Stimulated activated CD4-positive, alpha-beta T cell treated with anti-CD3 and anti-CD28 coated beads, Interleukin-12 subunit alpha, Interleukin-12 subunit beta, amount 100 ng/mL, for 4 hours (primary cell): ENCODE data around the gene LENEP.
"Not testable (repeated sequence)": the region's sequence is repeated elsewhere in the genome, so short reads cannot be mapped to it uniquely, and the experiment has no call there.

Experiments used
- DNase-seq: peaks from one replicate; pipeline ENCODE4 v3.0.0-alpha.2; 2020

LENEP gene

DNA sequence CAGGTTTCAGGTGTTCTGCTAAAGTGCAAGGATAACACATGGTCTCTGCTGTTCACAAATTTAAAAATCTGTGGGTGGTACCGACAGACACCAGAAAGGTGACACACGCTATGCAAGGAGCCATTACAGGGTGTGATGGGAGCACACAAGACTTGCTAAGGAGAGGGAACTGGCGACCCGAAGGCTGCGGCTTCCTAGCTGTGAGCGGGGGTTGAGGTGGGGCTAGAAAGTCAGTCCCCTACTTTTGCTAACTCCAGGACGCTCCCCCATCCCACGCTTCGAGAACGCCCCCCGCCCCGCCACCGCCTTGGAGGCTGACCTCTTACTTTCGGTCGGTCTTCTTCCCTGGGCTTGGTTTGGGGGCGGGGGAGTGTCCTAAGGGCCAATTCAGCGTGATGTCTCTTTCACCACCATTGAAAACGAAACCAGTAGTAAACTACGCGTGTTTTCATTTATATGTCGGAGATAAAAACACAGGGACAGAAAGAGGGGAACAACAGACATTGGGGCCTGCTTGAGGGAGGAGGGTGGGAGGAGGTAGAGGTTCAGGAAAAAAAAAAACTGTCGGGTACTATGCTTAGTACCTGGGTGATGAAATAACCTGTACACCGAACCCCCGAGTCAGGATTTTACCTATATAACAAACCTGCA is 17.9 kb upstream of the LENEP start:
- DNase-seq, result peak; percentile 55

GRCh38 chr1:154977762-154978161 is 15.6 kb upstream of the LENEP start:
- not testable (repeated sequence) for DNase-seq

DNA sequence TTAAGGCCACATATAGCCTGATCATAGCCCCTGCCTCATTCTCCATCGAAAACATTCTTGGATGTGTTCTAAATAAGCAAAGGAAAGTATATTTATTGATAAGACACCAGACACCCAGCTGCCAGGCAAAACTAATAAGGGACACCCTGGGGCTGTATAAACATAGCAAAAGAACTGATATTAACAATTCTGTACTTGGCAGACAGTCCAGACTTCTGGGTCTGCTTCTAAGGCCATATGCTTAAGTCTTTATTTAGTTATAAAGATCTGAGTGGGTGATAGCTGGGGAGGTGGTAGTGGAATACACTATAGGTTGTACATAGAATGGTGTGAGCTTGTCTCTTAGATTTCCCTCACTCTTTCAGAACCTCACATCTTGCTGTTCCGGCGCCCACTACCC is 15.0 kb upstream of the LENEP start:
- no peak for DNase-seq

- no peak for DNase-seq
These were observed 11.0 kb upstream of the LENEP start for GRCh38 chr1:154982341-154982740.

- peak; percentile 90 for DNase-seq
These were observed 10.3 kb upstream of the LENEP start, which contains the start of gene FLAD1 for GRCh38 chr1:154982897-154983648. FLAD1 (plus strand) TSS chr1:154983344; CDS start chr1:154983695, 351 bp downstream.

DNA sequence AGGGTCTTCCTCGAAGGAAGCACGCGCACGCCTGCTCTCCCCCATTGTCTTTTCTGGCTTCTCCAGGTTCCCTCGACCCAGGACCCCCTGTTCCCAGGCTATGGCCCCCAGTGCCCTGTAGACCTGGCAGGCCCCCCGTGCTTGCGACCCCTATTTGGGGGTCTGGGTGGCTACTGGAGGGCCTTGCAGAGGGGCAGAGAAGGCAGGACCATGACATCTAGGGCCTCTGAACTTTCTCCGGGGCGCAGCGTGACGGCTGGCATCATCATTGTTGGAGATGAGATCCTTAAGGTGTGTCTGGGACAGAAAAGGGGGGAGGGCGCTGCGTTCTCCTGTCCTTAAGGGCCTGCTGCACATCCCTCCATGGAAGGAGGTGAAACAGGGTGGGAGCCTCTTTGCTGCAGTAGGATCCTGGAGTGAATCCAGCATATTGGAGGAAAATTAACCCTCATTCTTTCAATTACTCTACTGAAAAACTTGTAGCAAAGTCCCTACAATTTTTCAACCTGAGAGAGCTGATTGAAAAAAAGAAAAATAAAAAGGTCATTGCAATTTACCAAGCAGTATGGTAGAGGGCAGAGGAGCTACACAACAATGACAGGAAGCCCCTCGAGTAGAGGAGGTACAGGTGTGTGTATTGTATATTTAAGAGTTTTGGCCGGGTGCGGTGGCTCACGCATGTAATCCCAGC is 9.5 kb upstream of the LENEP start:
- DNase-seq, result peak; percentile 11

GRCh38 chr1:154986736-154987135 is 6.7 kb upstream of the LENEP start:
- DNase-seq, result not testable (repeated sequence)

- no peak for DNase-seq
These were observed 6.1 kb upstream of the LENEP start for GRCh38 chr1:154987326-154987725.

- no peak for DNase-seq
These were observed 5.1 kb upstream of the LENEP start for GRCh38 chr1:154988058-154988954.

DNA sequence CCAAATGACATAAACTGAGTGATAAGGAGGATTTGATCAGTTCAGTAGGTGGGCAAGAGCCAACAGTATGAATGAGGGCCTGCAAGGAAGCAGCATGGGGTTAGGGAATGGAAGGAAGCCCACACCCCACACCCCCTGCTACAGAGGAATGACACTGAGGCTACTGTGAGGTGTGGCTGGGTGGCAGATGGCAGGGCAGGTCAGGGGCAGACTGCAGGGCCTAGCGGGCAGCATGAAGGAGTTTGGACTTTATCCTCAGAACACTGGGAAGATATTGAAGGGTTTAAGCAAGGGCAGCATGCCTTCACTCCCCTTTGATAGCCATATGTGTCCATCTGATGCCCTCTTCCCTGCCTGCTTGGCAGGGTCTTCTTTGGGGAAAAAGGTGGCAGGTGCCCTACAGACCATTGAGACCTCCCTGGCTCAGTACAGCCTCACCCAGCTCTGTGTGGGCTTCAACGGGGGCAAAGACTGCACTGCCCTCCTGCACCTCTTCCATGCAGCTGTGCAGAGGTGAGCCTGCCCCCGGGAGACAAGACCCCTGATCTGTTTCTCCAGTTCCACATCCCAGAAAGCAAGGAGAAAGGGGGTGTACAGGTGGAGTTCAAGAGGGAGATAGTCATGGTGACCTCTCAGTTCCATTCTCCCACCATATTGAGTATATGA is 4.1 kb upstream of the LENEP start:
- no peak for DNase-seq

DNA sequence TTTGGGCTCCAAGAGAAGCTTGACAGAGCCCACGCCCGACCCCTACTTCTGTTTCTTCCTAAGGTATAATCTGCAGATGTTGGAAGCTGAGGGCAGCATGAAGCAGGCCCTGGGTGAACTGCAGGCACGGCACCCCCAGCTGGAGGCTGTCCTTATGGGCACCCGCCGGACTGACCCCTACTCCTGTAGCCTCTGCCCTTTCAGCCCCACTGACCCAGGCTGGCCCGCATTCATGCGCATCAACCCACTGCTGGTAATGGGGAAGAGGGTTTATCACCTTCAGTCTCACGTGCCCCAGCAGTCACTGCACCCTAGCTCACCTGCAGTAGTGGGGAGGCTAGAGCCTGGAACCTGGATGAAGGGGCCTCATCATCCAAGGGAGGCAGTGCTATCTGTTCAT is 3.1 kb upstream of the LENEP start:
- no peak for DNase-seq

- no peak for DNase-seq
These were observed 440 bp upstream of the LENEP start for GRCh38 chr1:154992721-154993571.

DNA sequence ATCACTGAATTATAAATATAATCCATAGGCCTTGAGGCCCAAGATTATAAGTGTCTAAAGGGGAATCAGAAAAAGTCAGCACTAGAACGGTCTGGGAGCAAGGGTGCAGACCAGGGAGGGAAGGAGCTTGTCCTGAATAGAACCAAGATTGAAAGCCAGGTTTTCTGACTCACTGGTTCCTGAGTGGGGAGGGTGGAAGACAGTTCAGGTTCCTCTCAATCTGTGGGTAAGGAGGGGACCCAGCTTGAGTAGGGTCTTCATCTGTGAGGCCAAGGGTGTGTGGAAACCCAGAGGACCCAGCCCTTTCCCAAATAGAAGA is 842 bp downstream of the LENEP start:
- no peak for DNase-seq

- no peak for DNase-seq
These were observed 1.2 kb downstream of the LENEP start for GRCh38 chr1:154994591-154994990.

DNA sequence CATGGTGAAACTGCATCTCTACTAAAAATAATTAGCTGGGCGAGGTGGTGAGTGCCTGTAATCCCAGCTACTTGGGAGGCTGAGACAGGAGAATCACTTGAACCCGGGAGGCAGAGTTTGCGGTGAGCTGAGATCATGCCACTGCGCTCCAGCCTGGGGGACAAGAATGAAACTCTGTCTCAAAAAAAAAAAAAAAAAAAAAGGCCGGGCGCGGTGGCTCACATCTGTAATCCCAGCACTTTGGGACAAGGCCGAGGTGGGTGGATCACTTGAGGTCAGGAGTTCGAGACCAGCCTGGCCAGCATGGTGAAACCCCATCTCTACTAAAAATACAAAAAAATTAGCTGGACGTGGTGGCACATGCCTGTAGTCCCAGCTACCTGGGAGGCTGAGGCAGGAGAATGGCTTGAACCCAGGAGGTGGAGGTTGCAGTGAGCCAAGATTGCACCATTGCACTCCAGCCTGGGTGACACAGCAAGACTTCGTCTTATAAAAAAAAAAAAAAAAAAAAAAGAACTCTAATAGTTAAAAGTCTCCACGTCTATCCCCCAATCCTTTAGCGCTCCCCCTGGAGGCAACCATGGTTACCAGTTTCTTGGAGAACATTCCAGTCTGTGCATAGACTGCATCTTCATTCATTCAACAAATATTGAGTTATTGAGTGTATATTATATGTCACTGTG is 2.1 kb downstream of the LENEP start:
- DNase-seq, result not testable (repeated sequence)

DNA sequence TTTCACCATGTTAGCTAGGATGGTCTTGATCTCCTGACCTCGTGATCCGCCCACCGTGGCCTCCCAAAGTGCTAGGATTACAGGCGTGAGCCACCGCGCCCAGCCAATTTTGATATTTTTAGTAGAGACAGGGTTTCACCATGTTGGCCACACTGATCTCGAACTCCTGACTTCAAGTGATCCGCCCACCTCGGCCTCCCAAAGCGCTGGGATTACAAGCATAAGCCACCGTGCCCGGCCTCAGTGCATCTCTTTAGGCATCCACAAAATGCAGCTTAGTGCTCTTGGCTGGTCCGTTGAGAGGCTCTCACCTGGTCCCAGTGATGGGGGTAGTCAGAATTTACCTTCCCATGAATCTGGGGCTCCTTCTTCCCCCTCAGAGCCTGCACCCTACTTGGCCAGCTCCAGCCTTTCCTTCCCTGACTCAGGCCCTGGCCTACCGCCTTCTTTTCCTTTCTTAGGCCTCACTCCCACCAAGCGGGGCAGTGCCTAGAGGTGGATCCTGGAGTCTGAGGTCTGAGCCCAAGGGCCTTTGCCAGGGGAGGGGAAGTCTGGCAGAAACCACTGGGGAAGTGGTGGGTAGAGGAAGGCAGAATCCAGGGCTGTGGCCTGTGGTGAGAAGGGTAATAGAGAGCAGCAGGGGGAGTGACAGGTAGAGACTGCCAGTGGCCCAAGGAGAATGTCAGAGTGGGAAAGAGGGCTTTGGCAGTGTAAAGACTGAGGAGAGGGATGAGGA is 3.7 kb downstream of the LENEP start:
- DNase-seq, result no peak

- no peak for DNase-seq
These were observed 4.9 kb downstream of the LENEP start for GRCh38 chr1:154998201-154998780.

DNA sequence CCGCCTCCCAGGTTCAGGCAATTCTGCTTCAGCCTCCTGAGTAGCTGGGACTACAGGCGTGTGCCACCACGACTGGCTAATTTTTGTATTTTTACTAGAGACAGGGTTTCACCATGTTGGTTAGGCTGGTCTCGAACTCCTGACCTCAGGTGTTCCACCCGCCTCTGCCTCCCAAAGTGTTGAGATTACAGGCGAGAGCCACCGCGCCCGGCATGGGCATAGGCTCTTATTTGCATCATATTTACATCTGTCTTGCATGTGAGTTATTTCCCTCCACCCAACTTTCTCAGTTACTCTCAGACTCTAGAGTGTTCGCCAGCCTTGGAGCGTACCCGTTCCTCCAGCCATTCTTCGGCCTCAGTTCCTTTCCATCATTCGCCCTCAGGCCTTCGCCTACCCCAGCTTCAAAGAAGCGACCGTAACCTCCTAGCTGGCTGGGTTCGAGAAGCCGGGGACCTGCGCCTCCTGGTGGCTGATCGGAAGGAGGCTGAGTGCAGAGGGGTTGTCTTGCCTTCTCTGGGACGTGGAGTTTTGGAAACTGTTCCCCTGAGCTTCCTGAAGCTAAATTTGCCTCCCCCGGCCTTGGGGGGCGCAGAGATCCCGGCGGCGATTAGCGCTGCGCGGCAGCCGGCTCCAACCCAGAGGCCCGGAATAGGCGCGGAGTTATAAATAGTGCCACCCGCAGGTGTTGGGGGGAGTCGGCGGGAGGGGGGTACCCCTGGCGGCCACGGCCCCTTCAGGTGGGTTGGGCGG is 5.6 kb downstream of the LENEP start:
- peak; percentile 77 for DNase-seq
